ENCODE measurements around the gene ARF1. TPM values are rescaled to one million over a fixed set of nuclear protein-coding genes. Genes with fewer than 3 reads are reported as not detected.

The ARF1 gene
- total and polyA plus RNA-seq, 2 of the 13 experiments (the other 11 are each of a cell fraction or from before 2014, with no cell fraction given): 186 to 327 TPM

- TF ChIP-seq SIN3A (IDR thresholded peaks at IDR 0.05; ENCODE audit: borderline replicate concordance, low read depth, low read length): no peak
- no peak for TF ChIP-seq CEBPB (IDR thresholded peaks at IDR 0.05; ENCODE audit: borderline replicate concordance, low read depth, low read length)
- no peak for TF ChIP-seq ZNF558 (CRISPR knock-in tag; IDR thresholded peaks at IDR 0.05; ENCODE audit: borderline replicate concordance)
- TF ChIP-seq ZNF296 (CRISPR knock-in tag; conservative IDR thresholded peaks at IDR 0.05): no peak
- no peak for TF ChIP-seq ZNF737 (CRISPR knock-in tag; IDR thresholded peaks at IDR 0.05; ENCODE audit: borderline replicate concordance)
- TF ChIP-seq ZFP41 (CRISPR knock-in tag; IDR thresholded peaks at IDR 0.05; ENCODE audit: borderline replicate concordance): no peak
- no peak for TF ChIP-seq ETV5 (CRISPR knock-in tag; IDR thresholded peaks at IDR 0.05; ENCODE audit: borderline replicate concordance)
These were observed 34.4 kb upstream of the ARF1 start (continued) for GRCh38 chr1:228048120-228048519.

GRCh38 chr1:228048659-228049298 lies 33.7 kb upstream of the ARF1 start:
- H2AFZ ChIP-seq (ENCODE audit: low read length): no peak overlapping the region
- H3K36me3 ChIP-seq (replicated peaks in 1 of 2; ENCODE audit: control insufficient read depth in 1 of 2, insufficient read depth in 2 of 2, low read length in 2 of 2): no peaks in the 10 kb centered on the region
- no peaks in the 10 kb centered on the region for H3K9me3 ChIP-seq (ENCODE audit: low read length)
- FAIRE-seq (no peak), ATAC-seq (no peak), DNase-seq (ENCODE audit: low spot score) (no peak)
- ChIA-PET CTCF (ENCODE audit: low intra/inter-chr PET ratio, low total read pairs) (no interaction called here), POLR2A (no interaction called here)
- no peaks in the 10 kb centered on the region for H3K4me1 ChIP-seq (ENCODE audit: insufficient read depth, low read length)
- H3K4me3 ChIP-seq (replicated peaks in 1 of 3; ENCODE audit: insufficient read depth in 1 of 3, low read depth in 2 of 3, low read length in 3 of 3): no peak overlapping the region
- H3K27me3 ChIP-seq (ENCODE audit: control insufficient read depth in 1 of 2, insufficient read depth in 2 of 2, low read length in 2 of 2): peaks cover 0 to 36% of the 10 kb centered on the region in 2 experiments; a peak in 4 of 5 replicates
- BruUV-seq (replicated peaks): no TSS peak
- no peak overlapping the region for H3K9ac ChIP-seq (ENCODE audit: insufficient read depth, low read depth, low read length)
- intact Hi-C loops (cut with micrococcal nuclease; ENCODE audit: unreplicated experiment): no loop called here
- H4K20me1 ChIP-seq (ENCODE audit: insufficient read depth, low read length): no peaks in the 10 kb centered on the region
- no peak overlapping the region for H3K4me2 ChIP-seq (ENCODE audit: low read depth, low read length)
- H3K79me2 ChIP-seq (ENCODE audit: insufficient read depth, low read length): no peaks in the 10 kb centered on the region
- TF ChIP-seq MED1 (CRISPR knock-in tag; IDR thresholded peaks at IDR 0.05) (no peak), TBX3 (IDR thresholded peaks at IDR 0.05; ENCODE audit: borderline replicate concordance) (no peak)
- WGBS (ENCODE audit: low lambda C conversion rate): 42% methylated on average over 5 of the region's 6 CpGs
- in situ Hi-C loops (cut with HindIII; ENCODE audit: extremely low pct_ligation_motif_present, low pct_unique_long_range_greater_than_20kb): no loop called here
- H3K27ac ChIP-seq (ENCODE audit: extremely low read length, insufficient read depth, low read length): no peak overlapping the region
